ENCODE measurements around the gene ADORA2A. TPM values are rescaled to one million over a fixed set of nuclear protein-coding genes. Genes with fewer than 3 reads are reported as not detected.

The ADORA2A gene
- polyA plus RNA-seq, 1 experiment: 2.8 TPM

- ChIA-PET CTCF (interaction anchor here (1.6 to 2.1 kb wide), 2 partner anchors 11 to 21 kb away, joined by 4 to 5 read pairs; no protein-coding TSS in a partner anchor), POLR2A (no interaction called here)
- Histone ChIP-seq H3K4me3 (ENCODE audit: low read depth, low read length) (no peak overlapping the region), H3K36me3 (ENCODE audit: control insufficient read depth, insufficient read depth, low read length) (no peaks in the 10 kb centered on the region), H3K27me3 (ENCODE audit: control insufficient read depth, insufficient read depth, low read length) (no peaks in the 10 kb centered on the region; the same call in 1 of the 2 replicates)
- TF ChIP-seq, protein P1, sequence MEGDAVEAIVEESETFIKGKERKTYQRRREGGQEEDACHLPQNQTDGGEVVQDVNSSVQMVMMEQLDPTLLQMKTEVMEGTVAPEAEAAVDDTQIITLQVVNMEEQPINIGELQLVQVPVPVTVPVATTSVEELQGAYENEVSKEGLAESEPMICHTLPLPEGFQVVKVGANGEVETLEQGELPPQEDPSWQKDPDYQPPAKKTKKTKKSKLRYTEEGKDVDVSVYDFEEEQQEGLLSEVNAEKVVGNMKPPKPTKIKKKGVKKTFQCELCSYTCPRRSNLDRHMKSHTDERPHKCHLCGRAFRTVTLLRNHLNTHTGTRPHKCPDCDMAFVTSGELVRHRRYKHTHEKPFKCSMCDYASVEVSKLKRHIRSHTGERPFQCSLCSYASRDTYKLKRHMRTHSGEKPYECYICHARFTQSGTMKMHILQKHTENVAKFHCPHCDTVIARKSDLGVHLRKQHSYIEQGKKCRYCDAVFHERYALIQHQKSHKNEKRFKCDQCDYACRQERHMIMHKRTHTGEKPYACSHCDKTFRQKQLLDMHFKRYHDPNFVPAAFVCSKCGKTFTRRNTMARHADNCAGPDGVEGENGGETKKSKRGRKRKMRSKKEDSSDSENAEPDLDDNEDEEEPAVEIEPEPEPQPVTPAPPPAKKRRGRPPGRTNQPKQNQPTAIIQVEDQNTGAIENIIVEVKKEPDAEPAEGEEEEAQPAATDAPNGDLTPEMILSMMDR (IDR thresholded peaks at IDR 0.05; ENCODE audit: insufficient read depth, low read depth, low read length): no peak
- no peak for DNase-seq (ENCODE audit: low read depth)
Observed at GRCh38 chr22:24444729-24445466, 17.5 kb downstream of the ADORA2A start.

DNA sequence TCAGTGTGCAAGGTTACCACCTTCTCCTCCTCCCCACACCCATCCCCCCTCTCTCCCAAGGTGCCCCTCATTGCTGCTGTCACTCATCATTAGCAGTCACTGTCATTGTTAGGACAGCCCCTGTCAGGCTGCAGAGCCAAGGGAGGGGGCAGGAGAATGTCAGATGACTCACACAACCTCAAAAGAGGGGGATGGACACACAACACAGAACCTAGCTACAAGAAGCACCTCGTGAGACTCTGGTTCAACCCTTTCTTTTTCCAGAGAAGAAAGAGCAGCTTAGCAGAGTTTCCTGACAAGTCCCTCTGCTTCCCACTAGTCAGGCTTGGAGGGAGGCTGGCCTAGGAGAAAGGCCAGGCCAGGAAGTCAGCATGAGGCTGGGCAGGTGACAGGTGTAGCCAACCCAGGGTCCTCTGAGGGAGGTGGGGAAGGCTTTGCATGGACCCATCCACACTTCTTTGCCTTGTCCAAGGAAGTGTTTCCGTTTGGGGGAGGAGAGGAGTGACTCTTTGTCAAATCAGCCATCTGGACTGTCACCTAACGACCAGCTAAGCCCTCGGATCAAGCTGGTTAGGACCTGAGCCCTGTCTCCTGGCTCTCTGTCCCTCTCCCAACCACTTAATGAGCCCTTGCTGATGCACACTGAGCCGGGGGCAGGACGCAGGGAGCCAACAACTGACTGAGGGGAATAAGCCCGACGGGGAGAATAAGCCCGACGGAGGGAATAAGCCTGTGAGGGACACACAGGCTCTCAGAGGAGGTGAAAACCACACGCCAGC, 18.3 kb downstream of the ADORA2A start:
- Histone ChIP-seq H3K36me3 (ENCODE audit: control insufficient read depth, insufficient read depth, low read length) (no peaks in the 10 kb centered on the region), H3K27me3 (ENCODE audit: control insufficient read depth, insufficient read depth, low read length) (no peaks in the 10 kb centered on the region; the same call in 1 of the 2 replicates), H3K4me3 (ENCODE audit: low read depth, low read length) (no peak overlapping the region)
- no peak for DNase-seq (ENCODE audit: low read depth)
- TF ChIP-seq, protein P1 (IDR thresholded peaks at IDR 0.05; ENCODE audit: insufficient read depth, low read depth, low read length): no peak
- ChIA-PET POLR2A (no interaction called here), CTCF (interaction anchor here (1.3 to 1.6 kb wide), 2 partner anchors 10 to 22 kb away, joined by 3 to 5 read pairs; no protein-coding TSS in a partner anchor)

GRCh38 chr22:24446260-24446611, 18.8 kb downstream of the ADORA2A start:
- DNase-seq (ENCODE audit: low read depth): no peak
- H3K27me3 ChIP-seq (ENCODE audit: control insufficient read depth, insufficient read depth, low read length): no peaks in the 10 kb centered on the region; the same call in 1 of the 2 replicates
- CTCF ChIA-PET: interaction anchor here (1.3 to 1.6 kb wide), 2 partner anchors 9 to 22 kb away, joined by 3 to 5 read pairs; no protein-coding TSS in a partner anchor
- H3K36me3 ChIP-seq (ENCODE audit: control insufficient read depth, insufficient read depth, low read length): no peaks in the 10 kb centered on the region
- POLR2A ChIA-PET: no interaction called here
- TF ChIP-seq, protein P1 (IDR thresholded peaks at IDR 0.05; ENCODE audit: insufficient read depth, low read depth, low read length): no peak
- H3K4me3 ChIP-seq (ENCODE audit: low read depth, low read length): no peak overlapping the region

DNA sequence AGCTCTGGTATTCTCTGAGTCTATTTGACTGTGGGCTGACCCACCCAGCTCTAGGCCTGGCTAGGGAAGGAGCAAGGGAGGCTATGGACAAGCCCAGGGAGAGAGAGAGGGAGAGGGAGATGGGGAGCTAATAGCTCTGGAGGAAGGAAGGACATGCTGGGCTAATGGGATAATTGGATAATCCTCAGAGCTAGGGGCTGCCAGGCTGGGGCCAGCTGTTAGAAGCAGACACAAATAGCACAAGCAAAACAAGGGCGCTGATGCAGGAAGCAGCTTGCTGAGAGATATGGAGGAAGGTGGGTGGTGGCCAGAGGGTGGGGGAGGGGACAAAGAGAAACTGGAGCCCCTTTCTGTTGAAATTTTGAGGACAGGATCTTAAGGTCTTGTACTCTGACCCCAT, 23.2 kb downstream of the ADORA2A start:
- POLR2A ChIA-PET: no interaction called here
- Histone ChIP-seq H3K4me3 (ENCODE audit: low read depth, low read length) (no peak overlapping the region), H3K36me3 (ENCODE audit: control insufficient read depth, insufficient read depth, low read length) (no peaks in the 10 kb centered on the region), H3K27me3 (ENCODE audit: control insufficient read depth, insufficient read depth, low read length) (no peaks in the 10 kb centered on the region; the same call in 1 of the 2 replicates)
- no peak for DNase-seq (ENCODE audit: low read depth)
- CTCF ChIA-PET: no interaction called here
- TF ChIP-seq, protein P1 (IDR thresholded peaks at IDR 0.05; ENCODE audit: insufficient read depth, low read depth, low read length): no peak

GRCh38 chr22:24451162-24451561, 23.8 kb downstream of the ADORA2A start:
- POLR2A ChIA-PET: no interaction called here
- no peaks in the 10 kb centered on the region for H3K36me3 ChIP-seq (ENCODE audit: control insufficient read depth, insufficient read depth, low read length)
- DNase-seq (ENCODE audit: low read depth): no peak
- H3K27me3 ChIP-seq (ENCODE audit: control insufficient read depth, insufficient read depth, low read length): no peaks in the 10 kb centered on the region; the same call in 1 of the 2 replicates
- TF ChIP-seq, protein P1 (IDR thresholded peaks at IDR 0.05; ENCODE audit: insufficient read depth, low read depth, low read length): no peak
- H3K4me3 ChIP-seq (ENCODE audit: low read depth, low read length): no peak overlapping the region
- CTCF ChIA-PET: no interaction called here

Data from BJ (cell line).